Type B pancreatic cell (in vitro differentiated cells): ENCODE data around the gene SLC40A1. TPM values are rescaled to one million over a fixed set of nuclear protein-coding genes. Genes with fewer than 3 reads are reported as not detected.

ENCODE experiments used
- DNase-seq: peaks from one replicate; pipeline ENCODE4 v3.0.0; 2021; ENCODE audit warnings: mixed read lengths; ENCODE audit not compliant: unreplicated experiment; ENCODE audit errors: extremely low spot score
- H3K27ac Mint-ChIP-seq: 2 replicates; pipeline ENCODE4 v1.8.0; 2021; ENCODE audit warnings: mild to moderate bottlenecking, mixed read lengths
- H3K27me3 Mint-ChIP-seq: 2 replicates; pipeline ENCODE4 v1.8.0; 2021; ENCODE audit warnings: mixed read lengths
- H3K36me3 Mint-ChIP-seq: 2 replicates; pipeline ENCODE4 v1.8.0; 2021; ENCODE audit warnings: mixed read lengths
- H3K4me1 Mint-ChIP-seq: one replicate; pipeline ENCODE4 v1.8.0; 2021; ENCODE audit warnings: mixed read lengths; ENCODE audit not compliant: unreplicated experiment
- H3K4me3 Mint-ChIP-seq: 2 replicates; pipeline ENCODE4 v1.8.0; 2021; ENCODE audit warnings: mild to moderate bottlenecking, mixed read lengths
- H3K9me3 Mint-ChIP-seq: 2 replicates; pipeline ENCODE4 v1.8.0; 2021; ENCODE audit warnings: mixed read lengths
- CTCF ChIP-seq: fragments of 200-600 bp; sonication (generic); conservative IDR thresholded peaks from 2 replicates; pipeline ENCODE4 v1.5.0; 2021; ENCODE audit warnings: antibody characterized with exemption, mild to moderate bottlenecking
- total RNA-seq: library from RNA; stranded (reverse); gene quantifications from 2 replicates; pipeline ENCODE4 v1.2.1, GENCODE V29; 2021; ENCODE audit warnings: low replicate concordance

SLC40A1 gene
- total RNA-seq, 1 donor from 2014 or later = 23.0 TPM

- Mint-ChIP-seq H3K27me3 (no peaks in the 10 kb centered on the region), H3K27ac (no peak overlapping the region), H3K4me1 (no peaks in the 10 kb centered on the region), H3K9me3 (peaks cover 11% of the 10 kb centered on the region), H3K4me3 (no peak overlapping the region), H3K36me3 (no peaks in the 10 kb centered on the region)
- no peak for TF ChIP-seq CTCF
- DNase-seq = no peak
Measured at GRCh38 chr2:189534854-189535832, 45.4 kb downstream of the SLC40A1 start.

GRCh38 chr2:189533288-189534035 is 47.1 kb downstream of the SLC40A1 start:
- no peak overlapping the region for H3K4me3 Mint-ChIP-seq
- no peak for DNase-seq
- H3K4me1 Mint-ChIP-seq = no peaks in the 10 kb centered on the region
- peaks cover 10% of the 10 kb centered on the region for H3K9me3 Mint-ChIP-seq
- H3K36me3 Mint-ChIP-seq = no peaks in the 10 kb centered on the region
- no peak overlapping the region for H3K27ac Mint-ChIP-seq
- no peaks in the 10 kb centered on the region for H3K27me3 Mint-ChIP-seq
- no peak for TF ChIP-seq CTCF

GRCh38 chr2:189530965-189531637 is 49.5 kb downstream of the SLC40A1 start:
- Mint-ChIP-seq H3K4me1 (no peaks in the 10 kb centered on the region), H3K9me3 (peaks cover 7% of the 10 kb centered on the region), H3K36me3 (no peaks in the 10 kb centered on the region), H3K27me3 (no peaks in the 10 kb centered on the region), H3K27ac (no peak overlapping the region), H3K4me3 (no peak overlapping the region)
- TF ChIP-seq CTCF = no peak
- no peak for DNase-seq

- Mint-ChIP-seq H3K27me3 (no peaks in the 10 kb centered on the region), H3K36me3 (no peaks in the 10 kb centered on the region), H3K4me3 (no peak overlapping the region), H3K9me3 (no peaks in the 10 kb centered on the region), H3K27ac (no peak overlapping the region), H3K4me1 (no peaks in the 10 kb centered on the region)
- no peak for TF ChIP-seq CTCF
- no peak for DNase-seq
Measured at GRCh38 chr2:189528617-189529016, 52.0 kb downstream of the SLC40A1 start.

- no peak for TF ChIP-seq CTCF
- H3K4me3 Mint-ChIP-seq = no peak overlapping the region
- H3K9me3 Mint-ChIP-seq = no peaks in the 10 kb centered on the region
- H3K36me3 Mint-ChIP-seq = no peaks in the 10 kb centered on the region
- no peaks in the 10 kb centered on the region for H3K4me1 Mint-ChIP-seq
- no peak for DNase-seq
- no peaks in the 10 kb centered on the region for H3K27me3 Mint-ChIP-seq
- no peak overlapping the region for H3K27ac Mint-ChIP-seq
Measured at GRCh38 chr2:189527812-189528592, 52.6 kb downstream of the SLC40A1 start.
